Measurements from ENCODE around the gene SPATA31A7. TPM values are rescaled to one million over a fixed set of nuclear protein-coding genes. Genes with fewer than 3 reads are reported as not detected.
"Not testable (repeated sequence)": the region's sequence is repeated elsewhere in the genome, so short reads cannot be mapped to it uniquely, and the experiment has no call there.

Gene SPATA31A7
- total RNA-seq (2014; rRNA removed; shearing (Covaris generic)), result not detected in 2 replicates

DNA sequence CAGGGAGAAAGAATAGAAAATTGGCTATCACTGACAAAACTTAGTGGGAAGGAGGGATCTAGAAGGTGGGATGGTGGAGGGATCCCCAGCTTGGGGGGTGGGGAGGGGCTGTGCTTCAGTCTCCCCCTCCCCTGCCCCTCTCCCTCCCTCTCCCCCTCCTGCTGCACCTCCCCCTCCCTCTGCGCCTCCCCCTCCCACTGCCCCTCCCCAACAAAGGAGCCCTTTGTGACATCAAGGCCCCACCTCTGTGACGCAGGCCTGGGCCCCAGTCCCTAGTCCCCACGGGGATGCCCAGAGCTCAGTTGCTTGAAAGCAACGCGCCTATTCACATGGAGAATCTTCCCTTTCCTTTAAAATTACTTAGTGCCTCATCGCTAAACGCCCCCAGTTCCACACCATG lies at the start of gene SPATA31A7:
Gene SPATA31A7 (plus strand): TSS at position 301 of the 400 bp plus-strand sequence. CDS start 29 bp downstream, at position 330.
- DNase-seq (ENCODE audit: low read depth), result not testable (repeated sequence)

DNA sequence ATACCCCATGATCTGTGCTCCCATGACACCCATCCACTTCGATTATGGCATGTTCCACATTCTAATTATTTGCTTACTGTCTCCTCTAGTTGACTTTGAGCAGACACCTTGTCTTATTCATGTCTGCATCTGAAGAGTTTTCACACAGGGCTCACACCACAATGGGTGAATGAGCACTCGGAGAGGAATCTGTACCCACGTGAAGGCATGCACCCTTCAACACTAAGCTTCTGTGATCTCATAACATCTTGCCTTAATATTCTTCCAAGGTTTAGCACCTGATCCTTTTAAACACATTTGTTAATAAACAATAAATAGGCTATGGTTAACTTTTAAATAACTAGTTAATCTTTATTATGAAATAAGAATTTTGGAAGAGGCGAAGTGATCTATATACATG lies 36.6 kb downstream of the SPATA31A7 start:
- DNase-seq (ENCODE audit: low read depth), result not testable (repeated sequence)
